ENCODE results near the gene PRKG1.
A peak's percentile ranks its signal among the peaks of the same experiment; 100 is the strongest.

Gene PRKG1

DNA sequence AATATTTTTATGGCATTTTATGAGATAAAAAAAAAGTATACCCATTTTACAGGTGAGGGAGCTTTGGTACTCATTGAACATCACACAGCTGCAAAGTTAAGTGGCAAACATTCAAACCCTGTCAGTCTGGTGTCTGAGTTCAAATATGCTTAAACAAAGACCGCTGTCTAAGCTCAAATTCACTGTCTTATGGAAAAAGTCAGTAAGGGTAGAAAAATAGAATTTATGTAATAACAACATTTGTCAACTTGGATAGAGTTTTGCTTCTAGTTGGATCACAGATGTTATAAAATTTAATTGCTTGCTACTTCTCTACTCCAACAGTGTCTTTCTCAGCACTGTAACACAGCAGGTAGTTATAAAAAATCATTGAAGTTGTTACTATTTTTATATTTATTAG lies 786.8 kb downstream of the PRKG1 start:
- no peak for DNase-seq

DNA sequence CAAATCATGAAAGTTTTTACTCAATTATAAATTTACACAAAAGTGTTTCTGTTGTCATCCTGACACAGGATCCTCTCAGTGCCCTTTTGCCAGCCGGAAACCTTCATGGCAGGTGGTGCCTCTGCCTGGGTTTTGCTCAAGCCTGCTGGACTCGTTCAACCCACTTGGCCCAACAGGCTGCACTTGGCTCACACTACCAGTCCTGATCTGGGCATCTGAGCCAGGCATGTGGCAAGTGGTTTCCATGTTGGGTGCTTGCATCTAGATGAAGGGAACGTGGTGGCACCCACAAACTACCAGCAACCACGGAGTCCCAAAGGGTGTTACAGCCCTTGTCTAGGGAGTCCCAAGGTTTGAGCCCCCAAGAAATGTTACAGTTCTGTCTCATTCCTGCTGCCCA lies 787.4 kb downstream of the PRKG1 start:
- DNase-seq: no peak

DNA sequence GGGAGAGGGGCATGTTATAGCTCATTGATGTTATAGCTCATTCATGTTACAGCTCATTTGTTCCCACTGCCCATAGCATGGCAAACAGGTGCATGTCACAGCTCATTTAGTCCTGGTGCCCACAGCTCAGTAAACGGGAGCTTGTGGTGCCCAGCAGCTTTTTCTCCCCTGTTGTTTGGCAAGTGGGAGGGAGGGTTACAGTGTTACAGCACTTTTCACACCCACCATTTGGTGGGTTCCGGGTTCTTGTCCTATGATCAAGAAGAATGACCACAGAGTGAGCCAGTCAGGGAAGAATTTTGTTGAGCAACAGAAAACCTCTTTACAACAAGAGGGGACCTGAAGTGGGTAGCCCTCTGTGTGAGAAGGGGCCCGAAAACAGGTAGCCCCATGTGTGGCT lies 787.9 kb downstream of the PRKG1 start:
- no peak for DNase-seq

DNA sequence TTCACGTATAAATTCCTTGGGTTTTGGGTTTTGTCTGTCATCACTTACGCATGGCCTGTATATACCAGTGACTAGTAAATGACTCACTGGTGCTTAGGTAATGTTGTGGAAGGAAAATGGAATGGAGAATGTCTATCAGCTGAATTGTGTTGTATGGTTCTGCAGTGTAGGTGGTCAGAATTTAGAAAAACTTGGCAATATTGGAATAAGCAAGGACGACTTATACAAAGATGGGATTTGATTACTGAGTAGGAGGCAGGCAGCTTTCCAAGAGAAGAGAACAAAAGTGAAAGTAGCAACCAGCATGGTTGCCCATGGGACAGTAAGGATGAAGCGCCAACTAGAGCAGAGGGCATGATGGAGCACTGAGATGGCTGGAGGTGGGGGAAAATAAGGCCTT lies 793.7 kb downstream of the PRKG1 start:
- no peak for DNase-seq

DNA sequence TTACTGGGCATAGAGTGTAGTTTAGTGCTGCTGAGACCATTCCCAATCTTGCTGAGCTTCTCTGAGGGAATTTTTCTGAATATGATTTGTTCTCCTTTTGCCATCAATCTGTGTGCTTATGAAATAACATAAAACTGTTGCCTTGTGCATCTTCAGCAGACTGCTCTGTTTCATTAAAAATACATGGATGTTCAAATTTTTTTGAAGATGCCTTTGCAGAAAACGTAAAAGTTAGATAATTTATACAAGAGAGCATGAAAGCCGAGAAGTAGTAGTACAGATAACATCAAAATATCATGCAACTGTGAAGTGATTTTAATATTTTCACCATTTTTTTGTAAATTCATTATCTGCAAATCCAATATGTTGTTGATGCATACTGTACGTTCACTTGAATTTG lies 799.8 kb downstream of the PRKG1 start:
- DNase-seq: no peak

DNA sequence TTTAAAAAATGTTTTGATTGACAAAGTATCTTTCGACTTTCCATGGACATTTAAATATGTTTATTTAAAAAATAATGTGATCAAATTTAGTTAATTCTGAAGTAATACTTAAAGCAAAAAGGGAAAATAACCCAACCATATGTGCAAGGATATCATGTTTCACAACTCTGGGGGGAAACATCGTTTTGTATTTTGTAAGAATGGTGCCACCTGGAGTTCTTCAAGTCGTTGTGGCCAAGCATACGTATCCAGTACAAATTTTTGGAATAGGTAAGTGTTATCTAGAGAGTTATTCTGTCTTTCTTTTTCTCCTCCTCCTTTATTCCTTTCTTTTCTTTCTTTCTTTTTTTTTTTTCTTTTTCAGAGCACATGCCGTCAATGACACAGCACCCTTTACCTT lies 801.3 kb downstream of the PRKG1 start:
- no peak for DNase-seq

DNA sequence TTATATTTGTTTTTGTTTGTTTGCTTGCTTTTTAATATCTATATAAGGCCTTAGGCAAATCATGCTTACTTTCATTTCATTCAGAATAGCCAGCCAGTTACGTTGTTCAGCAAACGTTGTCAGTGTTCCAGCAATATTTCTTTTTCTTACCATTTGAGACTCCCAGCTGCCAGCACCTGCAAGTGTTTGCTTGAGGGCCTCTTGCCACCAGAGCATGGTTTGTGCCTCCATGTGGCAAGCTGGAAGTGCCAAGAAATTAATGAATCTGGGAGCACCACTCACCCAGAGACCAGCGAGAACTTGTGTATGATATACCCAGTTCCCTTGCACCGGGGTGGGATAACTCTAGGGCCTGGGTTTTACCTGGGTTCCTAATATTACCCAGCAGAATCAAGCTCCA lies 802.2 kb downstream of the PRKG1 start:
- DNase-seq: no peak

DNA sequence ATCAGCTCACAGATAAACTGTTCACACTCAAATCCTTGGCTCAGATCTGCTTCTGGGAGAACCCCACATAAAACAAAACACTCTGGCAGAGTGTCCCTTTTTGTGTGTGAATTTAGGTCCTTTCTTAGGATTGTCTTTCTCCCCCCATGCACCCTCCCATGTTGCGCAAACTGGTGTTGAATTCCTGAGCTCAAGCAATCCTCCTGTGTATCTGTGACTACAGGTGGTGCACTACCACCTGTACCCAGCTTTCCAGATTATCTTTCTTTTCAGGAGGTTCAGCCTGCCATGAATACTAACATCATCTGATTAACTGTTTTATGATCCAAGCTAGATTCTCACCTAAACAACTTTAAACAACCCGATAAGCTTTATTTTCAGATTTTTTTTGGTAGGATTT lies 802.7 kb downstream of the PRKG1 start:
- DNase-seq: no peak

DNA sequence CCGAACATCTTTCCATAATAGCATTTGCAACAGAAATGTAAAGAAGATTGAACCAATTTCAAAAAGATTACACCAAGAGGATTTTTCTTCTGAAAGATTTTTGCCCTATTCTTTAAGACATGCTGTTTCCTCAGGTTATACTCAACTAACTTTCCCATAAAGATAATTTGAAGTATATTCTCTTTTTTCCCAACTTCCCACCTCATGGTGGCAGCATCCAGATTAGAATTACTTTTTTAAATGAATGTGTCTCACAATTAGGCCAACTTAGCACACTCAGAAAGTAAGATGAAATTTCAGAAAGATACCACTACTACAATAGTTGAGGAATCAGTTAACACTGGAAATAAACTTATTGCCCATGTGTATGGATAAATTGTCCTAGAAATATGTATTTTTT lies 803.3 kb downstream of the PRKG1 start:
- no peak for DNase-seq

DNA sequence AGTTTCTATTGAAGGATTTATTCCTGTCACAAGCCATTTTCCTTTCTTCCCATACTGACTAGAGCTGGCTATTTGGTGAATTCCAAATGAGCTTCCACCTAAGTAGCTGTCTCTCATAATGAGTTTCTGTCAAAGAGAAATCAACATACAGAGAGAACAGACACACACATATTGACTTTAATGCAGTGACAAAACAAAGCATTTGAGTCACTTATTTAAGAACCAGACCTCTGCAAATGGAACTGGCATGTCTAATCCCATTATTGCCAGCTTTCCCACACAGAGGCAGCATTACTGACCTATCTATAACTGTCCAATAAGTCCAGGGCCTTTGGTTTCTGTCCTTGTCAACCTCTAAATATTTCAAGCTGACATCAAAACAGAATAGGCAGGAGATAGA lies 804.4 kb downstream of the PRKG1 start:
- no peak for DNase-seq

DNA sequence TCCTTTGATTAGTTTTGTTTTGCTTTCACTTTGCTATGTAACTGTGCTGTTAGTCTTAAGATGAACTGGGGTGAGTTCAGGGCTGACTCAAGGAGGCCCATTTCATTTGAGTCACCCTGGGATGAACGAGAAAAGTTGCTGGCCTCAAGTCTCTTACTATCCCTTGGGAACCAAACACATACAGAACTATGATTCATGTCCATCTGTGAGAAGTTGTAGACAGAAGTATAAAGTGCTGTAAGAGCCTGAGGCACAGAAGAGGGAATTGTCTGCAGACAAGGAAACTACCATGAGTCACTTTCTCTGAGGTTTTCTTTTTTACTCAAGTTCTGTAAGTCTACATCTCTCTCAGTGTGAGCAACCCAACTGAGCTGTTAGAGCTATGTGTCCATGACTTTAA lies 805.0 kb downstream of the PRKG1 start:
- DNase-seq: no peak

DNA sequence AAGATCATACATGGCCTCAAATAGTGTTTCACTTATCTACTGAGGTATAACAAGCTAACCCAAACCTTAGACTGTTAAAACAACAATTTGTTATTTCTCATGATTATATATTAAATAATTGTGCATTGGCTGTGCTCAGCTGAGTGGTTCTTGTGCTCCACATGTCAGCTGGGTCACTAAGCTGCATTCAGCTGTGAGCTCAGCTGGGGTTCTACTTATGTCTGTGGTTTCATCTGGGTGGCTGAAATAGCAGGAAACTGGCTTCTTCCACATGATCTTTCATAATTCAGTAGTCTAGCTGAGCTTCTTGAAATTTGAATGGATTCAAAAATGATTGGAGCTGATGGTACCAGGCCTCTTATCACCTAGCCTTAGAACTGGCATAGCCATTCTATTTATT lies 806.9 kb downstream of the PRKG1 start:
- DNase-seq: no peak

DNA sequence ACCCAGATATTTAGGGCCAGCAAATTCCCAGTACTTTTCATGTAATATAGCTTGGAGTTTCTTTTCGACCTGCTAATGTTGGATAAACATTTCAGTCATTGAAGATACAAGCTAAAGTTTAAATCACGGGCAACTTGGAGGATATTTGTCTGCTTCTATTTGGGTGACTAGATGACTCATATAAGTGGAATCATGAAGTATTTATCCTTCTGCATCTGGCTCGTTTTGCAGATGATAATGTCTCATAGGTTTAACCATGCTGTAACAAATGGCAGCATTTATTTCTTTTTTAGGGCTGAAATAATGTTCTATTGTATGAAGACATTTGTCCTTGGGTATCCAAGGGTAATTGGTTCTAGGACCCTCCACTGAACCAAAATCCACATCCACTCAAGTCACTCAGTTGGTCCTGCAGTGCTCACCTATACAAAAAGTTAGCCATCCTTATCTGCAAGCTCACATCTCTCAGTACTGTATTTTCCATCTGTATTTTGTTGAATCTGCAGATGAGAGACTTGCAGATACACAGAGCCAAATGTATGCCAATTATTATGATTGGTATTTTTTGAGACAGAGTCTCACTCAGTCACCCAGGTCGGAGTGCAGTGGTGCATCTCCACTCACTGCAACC lies 812.3 kb downstream of the PRKG1 start:
- no peak for DNase-seq

DNA sequence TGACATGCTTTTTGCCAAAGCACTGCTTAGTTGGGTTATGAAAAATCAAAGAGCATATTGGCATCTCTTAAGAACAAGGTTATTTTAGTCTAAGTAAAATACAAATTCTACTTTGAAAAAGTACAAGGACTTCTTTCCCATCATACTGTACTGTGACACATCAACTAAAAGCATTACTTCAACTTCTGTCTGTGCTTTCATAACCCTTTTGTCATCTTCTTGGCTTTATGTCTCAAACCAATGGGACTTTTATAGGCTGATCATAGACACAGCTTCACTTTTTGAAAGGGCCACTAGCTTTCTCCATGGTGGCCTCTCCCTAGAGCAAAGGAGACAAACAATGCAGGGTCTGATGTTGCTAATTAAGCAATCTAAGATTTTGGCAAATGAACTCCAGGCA lies 814.0 kb downstream of the PRKG1 start:
- DNase-seq: no peak

DNA sequence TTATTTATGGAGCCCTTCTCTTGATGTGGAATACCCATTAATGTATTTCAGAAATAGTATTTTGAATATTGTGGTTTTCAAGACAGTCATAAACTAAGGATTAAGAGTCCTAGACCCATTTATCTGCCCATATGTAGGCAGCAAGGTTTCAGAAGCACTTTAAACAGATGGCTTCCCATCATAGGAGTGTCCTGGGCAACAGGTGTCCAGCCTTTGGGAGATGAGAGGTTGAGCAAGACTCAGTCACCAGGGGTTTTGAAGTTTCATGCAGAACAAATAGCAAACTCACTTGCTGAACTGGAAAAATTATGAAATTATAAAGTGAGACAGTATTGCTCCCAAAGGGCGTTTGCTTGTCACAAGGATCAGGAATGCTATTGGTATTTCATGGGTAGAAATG lies 818.0 kb downstream of the PRKG1 start:
- DNase-seq: no peak

DNA sequence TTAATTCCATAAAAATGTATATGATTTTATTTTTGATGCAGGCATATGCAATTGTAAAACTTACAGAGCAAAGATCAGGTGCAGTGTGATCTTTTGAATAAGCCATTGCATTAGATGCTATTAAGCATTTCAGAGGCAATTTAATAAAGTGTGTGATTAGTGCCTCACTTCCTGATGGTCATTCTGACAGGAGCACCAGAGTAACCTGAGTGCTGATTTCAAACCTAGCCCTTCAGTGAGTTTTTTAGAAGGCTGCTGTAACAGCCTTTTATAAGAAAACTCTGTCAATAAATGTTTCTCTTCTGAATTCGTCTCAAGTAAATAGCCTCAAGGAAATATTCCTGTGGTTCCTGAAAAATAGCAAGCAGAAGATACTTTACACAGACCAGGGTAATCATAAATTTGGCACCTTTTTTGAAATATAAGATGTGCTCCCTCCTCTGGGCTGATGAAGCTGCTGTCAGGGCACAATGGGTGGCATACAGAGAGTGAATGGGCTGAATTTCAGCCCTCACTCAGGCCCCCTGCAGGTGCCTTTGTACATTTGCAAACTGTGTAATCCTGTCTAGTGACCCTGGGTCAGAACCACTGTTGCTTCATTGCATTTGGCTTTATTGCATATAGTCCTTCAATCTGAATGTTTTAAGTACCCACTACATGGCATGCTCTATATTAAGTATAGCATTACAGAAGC lies 818.8 kb downstream of the PRKG1 start:
- DNase-seq: peak; percentile 1

DNA sequence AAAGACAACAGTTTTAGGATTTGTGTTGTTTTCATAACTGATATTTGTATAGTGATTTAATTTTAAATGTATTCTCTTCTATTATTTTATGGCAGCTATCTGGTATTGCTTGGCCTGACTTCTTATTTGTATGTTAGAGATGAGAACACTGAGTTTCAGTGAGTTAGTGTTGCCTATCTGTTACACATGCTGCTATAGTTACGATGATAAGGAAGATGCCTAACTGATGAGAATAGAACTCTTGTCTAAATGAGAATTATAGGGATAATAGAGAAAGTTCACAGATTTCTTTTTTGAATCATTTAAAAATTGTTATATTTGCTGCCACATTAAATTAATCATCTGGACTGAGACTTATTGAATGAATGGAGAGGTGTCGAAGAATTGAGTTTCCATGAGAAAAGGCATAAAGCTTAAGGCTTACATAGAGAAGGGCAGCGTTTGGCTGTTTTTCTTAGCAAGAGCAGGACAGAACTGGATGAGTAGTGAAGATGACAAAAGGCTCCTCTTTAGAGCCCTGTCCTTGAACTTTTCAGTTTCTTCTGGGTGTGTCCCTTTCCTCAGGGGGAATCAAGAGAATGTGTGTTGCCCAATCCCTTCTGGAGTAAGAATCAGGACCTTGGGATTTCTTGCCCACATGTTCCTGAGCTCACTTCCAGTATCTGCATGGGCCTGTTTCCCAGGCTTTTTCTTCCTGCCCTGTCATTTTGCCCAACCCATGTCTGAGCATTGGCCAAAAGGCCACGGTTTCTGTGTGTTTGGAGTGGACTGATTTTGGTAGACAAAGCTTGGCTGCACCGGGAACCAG lies 820.7 kb downstream of the PRKG1 start:
- no peak for DNase-seq

DNA sequence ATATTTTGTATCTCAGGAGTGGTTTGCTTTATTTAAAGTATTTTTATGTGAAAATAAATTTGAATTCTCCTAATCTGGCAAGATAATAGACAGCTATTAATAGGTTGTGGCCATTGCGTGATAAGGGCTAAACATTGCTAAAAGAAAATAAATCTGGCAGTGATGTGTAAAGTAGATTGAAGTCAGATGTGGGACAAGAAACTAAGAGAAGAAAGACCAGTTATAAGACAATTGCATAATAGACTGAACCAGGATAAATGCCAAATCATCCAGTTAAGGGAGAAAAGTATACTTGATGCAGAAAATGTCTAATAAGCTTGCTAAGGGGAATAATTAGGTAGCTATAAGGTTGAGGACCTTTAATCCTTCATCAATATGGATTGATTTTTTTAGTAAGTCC lies 822.6 kb downstream of the PRKG1 start:
- no peak for DNase-seq

DNA sequence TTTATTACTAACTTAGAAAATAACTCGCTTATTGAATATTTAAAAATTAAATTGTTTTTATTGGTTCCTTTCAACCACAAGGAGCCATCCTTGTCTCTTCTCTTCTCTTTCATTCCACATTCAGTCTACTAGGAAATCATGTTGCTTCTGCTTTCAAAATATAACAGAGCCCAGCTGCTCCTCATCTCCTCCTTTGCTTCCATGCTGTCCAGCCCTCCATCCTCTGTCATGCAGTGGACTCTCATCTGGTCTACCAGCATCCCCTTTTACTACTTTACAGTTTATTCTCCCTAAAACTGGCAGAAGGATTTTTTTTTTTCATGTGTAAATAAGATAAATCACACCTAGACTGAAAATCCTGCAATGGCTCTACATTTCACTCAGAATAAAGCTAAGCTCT lies 823.3 kb downstream of the PRKG1 start:
- no peak for DNase-seq

DNA sequence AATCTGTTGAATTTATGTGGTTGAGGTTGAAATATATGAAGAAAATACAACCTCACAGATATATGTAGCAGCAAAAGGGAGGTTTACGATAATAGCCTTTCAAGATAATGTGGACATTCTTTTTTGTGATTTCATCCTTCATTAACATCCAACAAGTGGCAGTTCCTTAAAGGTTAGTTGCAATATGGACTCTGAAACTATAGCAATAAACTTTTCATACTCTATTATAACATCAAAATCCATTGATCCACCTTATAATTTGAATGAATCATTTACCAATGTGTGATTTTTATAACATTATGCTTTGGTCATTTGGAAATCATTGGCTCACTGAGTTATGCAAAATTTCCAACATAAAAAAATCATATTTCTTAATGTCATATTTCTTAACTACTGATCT lies 825.9 kb downstream of the PRKG1 start:
- DNase-seq: no peak

DNA sequence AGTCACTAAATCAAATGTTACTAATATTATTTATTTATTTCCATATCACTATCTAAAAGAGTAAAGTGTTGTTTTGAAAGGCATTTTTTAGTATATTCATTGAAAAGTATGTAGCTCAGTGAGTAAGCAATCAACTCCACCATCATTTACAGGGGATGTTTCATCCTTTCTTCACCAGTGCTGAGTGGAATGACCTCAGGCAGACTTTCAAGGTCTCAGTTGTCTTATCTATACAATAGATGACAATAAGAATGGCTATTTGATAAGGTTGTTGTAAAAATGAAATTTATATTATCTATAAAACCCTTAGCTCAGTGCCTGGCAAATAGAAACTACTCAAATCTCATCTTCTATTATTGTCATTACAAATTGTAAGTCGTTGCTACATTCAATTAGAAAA lies 829.4 kb downstream of the PRKG1 start:
- DNase-seq: no peak

DNA sequence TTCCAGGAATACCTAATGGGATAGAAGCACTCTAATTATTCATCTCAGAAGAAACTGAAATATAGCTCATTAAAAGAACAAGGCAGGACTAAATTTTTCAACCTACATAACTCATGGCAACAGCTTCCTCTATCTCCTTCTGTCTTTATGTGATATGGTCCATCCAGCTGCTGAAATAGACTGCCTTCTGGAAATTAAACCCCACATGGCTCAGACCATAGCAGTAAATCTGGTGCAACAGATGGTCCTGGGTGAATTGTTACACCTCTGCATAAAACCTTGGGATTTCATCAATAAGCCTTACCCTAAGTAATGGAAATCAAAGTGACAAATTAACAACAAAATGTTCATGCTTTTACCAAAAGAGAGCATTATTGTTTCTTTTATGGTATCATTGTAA lies 830.7 kb downstream of the PRKG1 start:
- DNase-seq: no peak

DNA sequence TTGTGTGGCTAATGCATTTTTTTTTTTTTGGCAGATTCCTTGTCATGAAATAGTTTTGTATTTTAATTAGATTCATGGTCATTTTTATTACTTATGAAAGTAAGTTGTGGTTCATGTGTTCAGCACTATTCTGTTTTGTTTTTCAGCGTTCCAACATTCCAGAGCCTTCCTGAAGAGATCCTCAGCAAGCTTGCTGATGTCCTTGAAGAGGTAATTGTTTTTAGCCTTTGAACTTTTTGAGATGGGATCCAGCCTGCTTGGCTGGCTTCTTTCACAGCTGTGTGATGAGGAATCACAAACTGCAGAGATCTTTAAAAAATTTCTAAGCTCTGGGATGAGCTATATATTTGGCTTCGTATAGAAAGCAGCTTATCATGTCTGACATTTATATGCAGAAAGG lies 833.1 kb downstream of the PRKG1 start:
- no peak for DNase-seq

DNA sequence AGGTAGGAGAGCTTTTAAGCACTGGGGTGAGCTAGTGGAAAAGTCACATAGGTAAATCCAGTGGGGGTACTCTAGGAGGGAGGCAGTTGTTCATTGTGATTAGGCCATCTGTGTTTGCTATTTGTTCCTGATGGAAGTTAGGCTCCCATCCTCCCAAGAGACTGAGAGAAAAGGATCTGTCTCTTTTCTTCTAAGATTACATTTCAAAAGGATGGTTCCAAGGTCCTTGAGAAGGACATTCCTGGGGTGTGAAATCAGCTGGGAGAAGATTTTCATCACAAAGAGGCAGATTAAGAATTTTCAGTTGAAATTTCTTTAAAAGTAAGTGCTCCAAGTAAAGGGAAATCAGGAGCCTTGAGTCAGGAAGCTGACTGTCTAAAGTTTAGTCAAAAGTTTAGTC lies 835.9 kb downstream of the PRKG1 start:
- DNase-seq: no peak
